ENCODE results near the gene ZNFX1.

The ZNFX1 gene

GRCh38 chr20:49286689-49287551 lies 9.1 kb upstream of the ZNFX1 start:
- TF ChIP-seq POLR2AphosphoS5 (IDR thresholded peaks at IDR 0.05; ENCODE audit: low read depth, low read length) = 0 out of 2 replicates have a peak, but pooled peaks have one; percentile 67
- no peak for TF ChIP-seq FOXP2 (optimal IDR thresholded peaks at IDR 0.05; ENCODE audit: borderline replicate concordance, extremely low read depth, extremely low read length, insufficient read depth)

GRCh38 chr20:49285813-49286494 lies 8.1 kb upstream of the ZNFX1 start:
- TF ChIP-seq FOXP2 (optimal IDR thresholded peaks at IDR 0.05; ENCODE audit: borderline replicate concordance, extremely low read depth, extremely low read length, insufficient read depth) (no peak), POLR2AphosphoS5 (IDR thresholded peaks at IDR 0.05; ENCODE audit: low read depth, low read length) (peak; percentile 55; the same call in 1 of the 2 replicates)

GRCh38 chr20:49285233-49285668 lies 7.4 kb upstream of the ZNFX1 start:
- no peak for TF ChIP-seq SIN3A (IDR thresholded peaks at IDR 0.05; ENCODE audit: borderline replicate concordance, insufficient read depth, low read length)
- no peak for TF ChIP-seq TAF1 (IDR thresholded peaks at IDR 0.05; ENCODE audit: borderline replicate concordance, insufficient read depth, low read length)
- no peak; the same call in none of the 2 replicates for TF ChIP-seq POLR2AphosphoS5 (IDR thresholded peaks at IDR 0.05; ENCODE audit: low read depth, low read length)
- TF ChIP-seq REST (IDR thresholded peaks at IDR 0.05; ENCODE audit: insufficient read depth in 1 of 2, low read depth in 2 of 2, low read length in 2 of 2) = no peak
- TF ChIP-seq FOXP2 (optimal IDR thresholded peaks at IDR 0.05; ENCODE audit: borderline replicate concordance, extremely low read depth, extremely low read length, insufficient read depth) = no peak

GRCh38 chr20:49284818-49285217 lies 7.0 kb upstream of the ZNFX1 start:
- TF ChIP-seq POLR2AphosphoS5 (IDR thresholded peaks at IDR 0.05; ENCODE audit: low read depth, low read length) (peak; percentile 40), SIN3A (IDR thresholded peaks at IDR 0.05; ENCODE audit: borderline replicate concordance, insufficient read depth, low read length) (no peak)

- TF ChIP-seq TAF1 (IDR thresholded peaks at IDR 0.05; ENCODE audit: borderline replicate concordance, insufficient read depth, low read length) = no peak
- no peak for TF ChIP-seq SIN3A (IDR thresholded peaks at IDR 0.05; ENCODE audit: borderline replicate concordance, insufficient read depth, low read length)
- no peak for TF ChIP-seq REST (IDR thresholded peaks at IDR 0.05; ENCODE audit: insufficient read depth in 1 of 2, low read depth in 2 of 2, low read length in 2 of 2)
- no peak for TF ChIP-seq FOXP2 (optimal IDR thresholded peaks at IDR 0.05; ENCODE audit: borderline replicate concordance, extremely low read depth, extremely low read length, insufficient read depth)
- TF ChIP-seq POLR2AphosphoS5 (IDR thresholded peaks at IDR 0.05; ENCODE audit: low read depth, low read length) = peak; percentile 76
Observed at GRCh38 chr20:49283703-49284625, 6.1 kb upstream of the ZNFX1 start.

GRCh38 chr20:49283176-49283702 lies 5.4 kb upstream of the ZNFX1 start:
- TF ChIP-seq POLR2AphosphoS5 (IDR thresholded peaks at IDR 0.05; ENCODE audit: low read depth, low read length) = peak; percentile 62; the same call in 1 of the 2 replicates
- no peak for TF ChIP-seq REST (IDR thresholded peaks at IDR 0.05; ENCODE audit: insufficient read depth in 1 of 2, low read depth in 2 of 2, low read length in 2 of 2)

Data from PFSK-1 (cell line).